KOPT-K1 (cell line): ENCODE data around the gene MTFR2.

Experiments
- H3K27ac ChIP-seq: fragments of 200-600 bp; sonication (generic); 2 replicates; pipeline ENCODE4 v1.5.1; 2016; ENCODE audit warnings: antibody characterized with exemption, mild to moderate bottlenecking, low read depth, low read length; ENCODE audit not compliant: poor library complexity, severe bottlenecking
- H3K36me3 ChIP-seq: fragments of 200-600 bp; sonication (generic); 2 replicates; pipeline ENCODE4 v1.5.1; 2017; ENCODE audit warnings: antibody characterized with exemption, mild to moderate bottlenecking, low read length, moderate library complexity; ENCODE audit not compliant: insufficient read depth
- H3K9me3 ChIP-seq: fragments of 200-600 bp; sonication (generic); 2 replicates; pipeline ENCODE4 v1.5.1; 2017; ENCODE audit warnings: antibody characterized with exemption, low read length, mild to moderate bottlenecking; ENCODE audit not compliant: insufficient read depth, poor library complexity, severe bottlenecking

The MTFR2 gene

DNA sequence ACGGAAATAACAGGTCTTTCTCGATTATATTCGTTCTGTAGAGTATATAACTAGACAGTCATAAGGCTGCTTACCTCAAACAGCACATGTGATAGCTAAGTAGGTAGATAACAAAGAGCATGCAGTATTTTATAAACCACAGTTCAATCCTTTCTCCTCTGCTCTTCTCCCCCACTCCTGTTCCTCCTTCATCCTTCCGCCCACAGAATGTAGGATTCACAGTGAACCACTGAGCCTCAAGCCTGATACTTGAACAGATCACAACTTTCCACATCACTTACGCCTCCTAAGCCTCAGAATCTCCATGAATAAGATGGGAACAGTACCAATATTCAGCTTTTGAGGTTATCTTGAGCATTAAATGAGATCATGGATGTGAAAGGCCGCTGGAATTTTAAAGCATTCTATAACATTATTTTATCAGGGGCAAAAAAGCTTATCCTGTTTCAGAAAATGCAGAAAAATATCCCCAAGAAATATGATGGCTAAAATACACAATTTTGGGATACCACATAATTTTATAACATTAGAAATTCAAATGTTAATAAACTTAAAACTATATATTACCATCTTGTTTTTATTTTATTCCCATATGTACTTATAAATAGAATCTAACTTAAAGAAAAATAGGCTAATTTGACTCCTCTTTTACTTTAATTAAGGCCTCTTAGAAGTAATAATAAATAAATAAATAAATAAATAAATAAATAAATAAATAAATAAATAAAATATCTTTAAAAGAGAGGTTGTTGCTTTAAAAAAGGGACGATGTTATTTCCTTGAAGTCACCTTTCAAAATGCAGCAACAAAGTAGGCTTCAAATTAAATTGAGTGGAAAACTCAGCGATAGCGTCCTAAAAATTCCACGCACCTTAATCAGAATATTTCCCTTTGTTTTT is 33.4 kb downstream of the MTFR2 start:
- no peaks in the 10 kb centered on the region for H3K9me3 ChIP-seq
- H3K27ac ChIP-seq = no peak overlapping the region
- no peaks in the 10 kb centered on the region for H3K36me3 ChIP-seq

DNA sequence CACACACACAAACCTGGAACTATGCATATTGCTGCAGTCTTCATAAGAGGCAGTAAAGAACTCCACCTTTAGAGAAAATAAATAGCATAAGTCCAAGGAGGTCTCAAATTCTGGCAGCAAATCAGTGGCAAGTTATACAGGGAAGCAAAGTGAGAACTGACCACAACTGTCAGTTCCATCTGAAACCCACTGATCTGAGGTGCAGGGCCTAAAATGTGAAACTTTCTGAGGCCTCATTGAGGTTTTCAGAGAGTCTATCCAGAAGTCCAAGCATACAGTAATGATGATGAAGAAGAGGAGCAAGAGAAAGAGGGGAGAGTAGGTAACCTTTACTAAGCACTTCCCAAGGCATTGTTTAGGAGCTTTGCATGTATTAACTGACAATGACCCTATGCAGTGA is 36.3 kb downstream of the MTFR2 start:
- H3K27ac ChIP-seq = no peak overlapping the region
- H3K9me3 ChIP-seq = no peaks in the 10 kb centered on the region
- no peaks in the 10 kb centered on the region for H3K36me3 ChIP-seq

DNA sequence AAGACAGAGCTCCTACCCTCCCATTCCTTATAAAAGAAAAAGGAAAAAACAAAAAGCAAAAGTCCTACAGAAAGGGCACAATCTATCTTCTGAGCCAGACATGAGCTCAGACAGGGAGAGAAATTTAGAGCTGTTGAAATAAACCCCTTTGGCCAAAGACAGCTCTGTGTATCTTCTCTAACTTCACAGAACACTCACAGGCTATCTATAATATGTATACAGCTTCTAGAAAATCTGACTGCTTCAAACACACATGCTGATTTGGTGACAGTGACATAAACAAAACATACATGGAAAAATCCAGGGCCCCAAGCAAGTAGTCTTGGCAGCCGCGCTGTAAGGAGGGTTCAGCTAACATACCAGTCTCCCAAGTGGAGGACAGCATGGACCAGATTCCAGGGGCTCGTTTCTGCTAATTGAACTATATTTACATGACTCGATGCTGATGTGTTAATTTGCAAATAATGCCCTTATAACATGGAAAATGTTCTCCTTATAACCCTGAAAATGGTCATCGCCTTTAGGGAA is 37.0 kb downstream of the MTFR2 start:
- Histone ChIP-seq H3K27ac (no peak overlapping the region), H3K36me3 (no peaks in the 10 kb centered on the region), H3K9me3 (no peaks in the 10 kb centered on the region)

DNA sequence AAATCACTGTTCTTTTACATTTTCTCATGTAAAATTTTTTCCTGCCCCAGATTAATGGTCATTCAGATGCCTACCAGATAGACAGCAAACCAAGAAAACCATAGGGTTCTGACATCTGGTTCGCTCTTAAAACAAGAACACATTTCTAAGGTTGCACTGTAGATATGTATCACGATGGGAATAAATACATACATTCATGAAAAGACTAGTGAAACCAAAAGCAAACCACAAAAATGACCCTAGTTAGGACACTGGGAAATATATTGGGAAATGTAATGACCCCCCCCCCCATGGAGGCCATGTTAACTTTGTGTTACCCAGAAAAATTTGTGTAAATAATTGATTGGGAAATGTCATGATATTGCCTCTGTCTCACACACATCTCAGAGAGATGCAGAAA is 37.5 kb downstream of the MTFR2 start:
- Histone ChIP-seq H3K27ac (no peak overlapping the region), H3K9me3 (no peaks in the 10 kb centered on the region)

GRCh38 chr6:136210398-136211165 is 39.5 kb downstream of the MTFR2 start:
- no peak overlapping the region for H3K27ac ChIP-seq
- no peaks in the 10 kb centered on the region for H3K9me3 ChIP-seq
- no peaks in the 10 kb centered on the region for H3K36me3 ChIP-seq

More for the DNA sequence above, 37.5 kb downstream of the MTFR2 start:
- no peaks in the 10 kb centered on the region for H3K36me3 ChIP-seq

GRCh38 chr6:136209496-136209895 is 40.6 kb downstream of the MTFR2 start:
- no peaks in the 10 kb centered on the region for H3K36me3 ChIP-seq
- H3K27ac ChIP-seq = no peak overlapping the region
- no peaks in the 10 kb centered on the region for H3K9me3 ChIP-seq

- no peaks in the 10 kb centered on the region for H3K36me3 ChIP-seq
- no peak overlapping the region for H3K27ac ChIP-seq
- H3K9me3 ChIP-seq = no peaks in the 10 kb centered on the region
These were observed 41.3 kb downstream of the MTFR2 start for GRCh38 chr6:136208783-136209182.

DNA sequence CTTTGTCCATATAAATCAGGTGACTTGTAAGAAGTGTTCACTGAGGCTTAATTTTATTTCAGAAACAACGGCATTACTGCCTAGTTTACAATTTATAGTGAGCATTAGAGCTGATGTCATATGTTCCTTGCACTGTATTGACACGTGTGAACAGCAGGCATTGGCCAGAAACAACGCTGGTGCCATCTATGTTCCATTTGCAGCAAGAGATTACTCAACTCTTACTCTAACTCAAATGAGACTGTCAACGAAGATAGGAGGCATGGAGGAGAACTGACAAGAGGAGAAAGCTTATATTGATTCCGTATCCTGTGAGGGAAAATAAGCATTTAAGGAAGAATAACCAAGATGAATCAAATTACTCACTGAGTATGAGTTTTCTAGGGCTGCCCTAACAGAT is 48.4 kb downstream of the MTFR2 start:
- Histone ChIP-seq H3K36me3 (no peaks in the 10 kb centered on the region), H3K27ac (no peak overlapping the region)

GRCh38 chr6:136192902-136193301 is 57.2 kb downstream of the MTFR2 start:
- no peak overlapping the region for H3K27ac ChIP-seq
- H3K9me3 ChIP-seq = no peaks in the 10 kb centered on the region
- H3K36me3 ChIP-seq = no peaks in the 10 kb centered on the region

More for the DNA sequence above, 48.4 kb downstream of the MTFR2 start:
- H3K9me3 ChIP-seq = no peaks in the 10 kb centered on the region

- H3K36me3 ChIP-seq = no peaks in the 10 kb centered on the region
- no peaks in the 10 kb centered on the region for H3K9me3 ChIP-seq
- H3K27ac ChIP-seq = no peak overlapping the region
These were observed 58.4 kb downstream of the MTFR2 start for GRCh38 chr6:136191606-136192312.

GRCh38 chr6:136189104-136189503 is 61.0 kb downstream of the MTFR2 start:
- H3K27ac ChIP-seq = no peak overlapping the region
- H3K36me3 ChIP-seq = no peaks in the 10 kb centered on the region
- H3K9me3 ChIP-seq = no peaks in the 10 kb centered on the region

GRCh38 chr6:136188486-136188885 is 61.6 kb downstream of the MTFR2 start:
- Histone ChIP-seq H3K36me3 (no peaks in the 10 kb centered on the region), H3K9me3 (no peaks in the 10 kb centered on the region), H3K27ac (no peak overlapping the region)

GRCh38 chr6:136186363-136186762 is 63.7 kb downstream of the MTFR2 start:
- H3K36me3 ChIP-seq = no peaks in the 10 kb centered on the region

GRCh38 chr6:136184738-136185137 is 65.4 kb downstream of the MTFR2 start:
- Histone ChIP-seq H3K9me3 (no peaks in the 10 kb centered on the region), H3K36me3 (no peaks in the 10 kb centered on the region), H3K27ac (no peak overlapping the region)

More at GRCh38 chr6:136186363-136186762, 63.7 kb downstream of the MTFR2 start:
- Histone ChIP-seq H3K27ac (no peak overlapping the region), H3K9me3 (no peaks in the 10 kb centered on the region)

GRCh38 chr6:136181861-136182260 is 68.2 kb downstream of the MTFR2 start:
- no peaks in the 10 kb centered on the region for H3K9me3 ChIP-seq
- no peak overlapping the region for H3K27ac ChIP-seq
- H3K36me3 ChIP-seq = no peaks in the 10 kb centered on the region
